Common myeloid progenitor, CD34-positive (primary cell): ENCODE results near the gene PGPEP1.
"Not testable (repeated sequence)": the region's sequence is repeated elsewhere in the genome, so short reads cannot be mapped to it uniquely, and the experiment has no call there.

ENCODE experiments used
- CTCF ChIA-PET: fragments of 350-600 bp; sonication (Branson Sonifier 250); formaldehyde crosslinking; loops from one replicate; lab custom pipeline; 2021; ENCODE audit warnings: antibody characterized with exemption; lab: Charles Lee
- POLR2A ChIA-PET: fragments of 350-600 bp; sonication (Branson Sonifier 250); formaldehyde crosslinking; loops from one replicate; lab custom pipeline; 2021; ENCODE audit warnings: antibody characterized with exemption; lab: Charles Lee
- DNase-seq, 3 donors: peaks; one replicate each; pipeline versions ENCODE4 v3.0.0 to v3.0.0-alpha.2; 2013
- H3K27ac ChIP-seq, 2 experiments: 1 replicate in 1 of 2; 2 replicates in 1 of 2; pipeline ENCODE4 v1.7.0; 2013; ENCODE audit warnings: inconsistent platforms in 2 of 2, low read length in 2 of 2, mild to moderate bottlenecking in 2 of 2, low read depth in 1 of 2, moderate library complexity in 1 of 2; ENCODE audit not compliant: severe bottlenecking in 2 of 2, insufficient read depth in 1 of 2, poor library complexity in 1 of 2
- H3K27me3 ChIP-seq, 5 experiments: replicated peaks in 2 of 5; 1 replicate in 3 of 5; 2 replicates in 2 of 5; pipeline versions ENCODE4 v1.6.1 to v1.7.0; 2013; ENCODE audit warnings: low read length in 4 of 5, mild to moderate bottlenecking in 2 of 5, moderate library complexity in 2 of 5, inconsistent platforms in 1 of 5; ENCODE audit not compliant: insufficient read depth in 5 of 5, control insufficient read depth in 4 of 5
- H3K36me3 ChIP-seq, 4 experiments: 1 replicate in 2 of 4; 2 replicates in 2 of 4; pipeline versions ENCODE4 v1.6.1 to v1.7.0; 2013; ENCODE audit warnings: low read length in 3 of 4, control low read depth in 1 of 4, mild to moderate bottlenecking in 1 of 4; ENCODE audit not compliant: control insufficient read depth in 4 of 4, insufficient read depth in 4 of 4
- H3K4me1 ChIP-seq, 4 experiments: 1 replicate in 3 of 4; 2 replicates in 1 of 4; pipeline versions ENCODE4 v1.6.1 to v1.7.1; 2013; ENCODE audit warnings: low read length in 3 of 4, mild to moderate bottlenecking in 3 of 4, control low read depth in 1 of 4, inconsistent platforms in 1 of 4, moderate library complexity in 1 of 4; ENCODE audit not compliant: control insufficient read depth in 4 of 4, insufficient read depth in 4 of 4; ENCODE audit errors: control extremely low read depth in 1 of 4
- H3K4me3 ChIP-seq, 7 experiments: 1 replicate in 4 of 7; 2 replicates in 3 of 7; pipeline versions ENCODE4 v1.5.1 to v1.7.0; 2013; ENCODE audit warnings: mild to moderate bottlenecking in 7 of 7, low read length in 6 of 7, moderate library complexity in 6 of 7, inconsistent platforms in 2 of 7, low read depth in 2 of 7, control low read depth in 1 of 7; ENCODE audit not compliant: insufficient read depth in 4 of 7, control insufficient read depth in 1 of 7; ENCODE audit errors: extremely low read depth in 1 of 7
- H3K9me3 ChIP-seq, 5 experiments: 1 replicate in 4 of 5; 2 replicates in 1 of 5; pipeline versions ENCODE4 v1.6.1 to v1.7.1; 2013; ENCODE audit warnings: low read length in 4 of 5, mild to moderate bottlenecking in 2 of 5, inconsistent platforms in 1 of 5, low read depth in 1 of 5, moderate library complexity in 1 of 5; ENCODE audit not compliant: control insufficient read depth in 4 of 5, insufficient read depth in 2 of 5; ENCODE audit errors: control extremely low read depth in 1 of 5
- WGBS: methylation state at CpG from one replicate; pipeline ENCODE4 v1.1.5; 2013; ENCODE audit not compliant: insufficient coverage; 5-methylcytosine and 5-hydroxymethylcytosine counted together

Gene PGPEP1

DNA sequence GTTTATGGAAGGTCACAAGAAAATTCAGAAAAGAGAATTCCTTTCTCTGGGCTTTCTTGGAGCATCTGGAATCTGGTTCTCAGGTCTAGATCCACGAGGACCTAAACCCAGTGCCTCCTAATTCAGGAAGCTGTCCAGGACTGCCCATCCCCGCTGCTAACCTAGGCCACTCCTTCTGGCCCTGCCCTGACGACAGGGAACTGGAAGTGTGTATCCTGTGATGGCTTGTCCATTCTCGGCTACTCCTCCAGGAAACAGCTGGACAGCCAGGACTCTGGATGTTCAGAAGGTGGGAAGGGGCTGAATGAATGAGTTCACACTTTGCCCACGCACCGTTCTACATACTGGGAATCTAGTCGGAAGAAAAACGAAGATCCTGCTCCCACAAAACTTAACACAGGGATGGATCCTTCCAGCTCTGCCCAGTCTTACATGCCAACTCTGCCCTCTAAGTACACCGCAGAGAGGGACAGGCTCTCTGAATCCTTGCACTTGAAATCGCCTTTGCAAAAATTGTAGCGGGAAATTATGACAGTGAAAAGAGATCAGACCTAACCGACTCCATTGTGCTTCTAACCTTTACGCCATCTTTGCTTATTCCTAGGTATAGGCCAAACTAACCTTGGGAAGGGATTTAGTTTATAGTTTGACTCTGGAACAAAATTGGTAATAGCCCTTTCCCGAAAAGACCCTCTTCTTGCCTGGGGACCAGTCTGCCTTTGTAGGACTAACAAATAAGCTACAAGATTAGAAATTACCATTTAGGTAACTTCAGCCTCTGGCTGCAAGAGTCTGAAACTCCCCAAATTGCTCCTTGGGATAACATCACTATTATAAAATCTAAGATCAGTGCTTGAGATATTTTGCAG, 19.3 kb upstream of the PGPEP1 start:
- WGBS, result 78% methylated on average over 12 of the region's 14 CpGs
- POLR2A ChIA-PET, result interaction anchor here (1.0 to 10.1 kb wide), 4 partner anchors 16 to 41 kb away, joined by 3 to 217 read pairs (median 17); partner anchors contain the start of gene JUND

GRCh38 chr19:18321734-18322102, 18.7 kb upstream of the PGPEP1 start:
- H3K9me3 ChIP-seq, result no peaks in the 10 kb centered on the region
- H3K4me3 ChIP-seq, result peak overlapping the region in 6 of 7 experiments; percentile 63 to 95 (median 84)
- CTCF ChIA-PET, result interaction anchor here (0.9 to 17.7 kb wide), 11 partner anchors 8 to 68 kb away, joined by 3 to 354 read pairs (median 4); partner anchors contain the start of genes IQCN and JUND
- no peaks in the 10 kb centered on the region for H3K27me3 ChIP-seq
- H3K27ac ChIP-seq, result peak overlapping the region in 1 of 2 experiments; percentile 89
- POLR2A ChIA-PET, result interaction anchor here (1.0 to 10.1 kb wide), 4 partner anchors 17 to 42 kb away, joined by 3 to 217 read pairs (median 17); partner anchors contain the start of gene JUND
- H3K4me1 ChIP-seq, result peaks cover 17 to 70% (median 65%) of the 10 kb centered on the region in 4 experiments
- WGBS, result 3% methylated on average over 8 of the region's 9 CpGs
- peak; percentile 45 to 72 (median 69) for DNase-seq
- H3K36me3 ChIP-seq, result peaks cover 0 to 4% (median 0%) of the 10 kb centered on the region in 4 experiments

More for the DNA sequence above, 19.3 kb upstream of the PGPEP1 start:
- Histone ChIP-seq H3K4me3 (peak overlapping the region in 6 of 7 experiments; percentile 31 to 95 (median 80)), H3K36me3 (peaks cover 0 to 6% (median 0%) of the 10 kb centered on the region in 4 experiments), H3K4me1 (peaks cover 17 to 76% (median 69%) of the 10 kb centered on the region in 4 experiments), H3K27ac (peak overlapping the region; percentile 16 to 89), H3K9me3 (no peaks in the 10 kb centered on the region), H3K27me3 (no peaks in the 10 kb centered on the region)
- no peak for DNase-seq
- CTCF ChIA-PET, result interaction anchor here (1.0 to 17.7 kb wide), 11 partner anchors 9 to 69 kb away, joined by 3 to 354 read pairs (median 4); partner anchors contain the start of genes IQCN and JUND

DNA sequence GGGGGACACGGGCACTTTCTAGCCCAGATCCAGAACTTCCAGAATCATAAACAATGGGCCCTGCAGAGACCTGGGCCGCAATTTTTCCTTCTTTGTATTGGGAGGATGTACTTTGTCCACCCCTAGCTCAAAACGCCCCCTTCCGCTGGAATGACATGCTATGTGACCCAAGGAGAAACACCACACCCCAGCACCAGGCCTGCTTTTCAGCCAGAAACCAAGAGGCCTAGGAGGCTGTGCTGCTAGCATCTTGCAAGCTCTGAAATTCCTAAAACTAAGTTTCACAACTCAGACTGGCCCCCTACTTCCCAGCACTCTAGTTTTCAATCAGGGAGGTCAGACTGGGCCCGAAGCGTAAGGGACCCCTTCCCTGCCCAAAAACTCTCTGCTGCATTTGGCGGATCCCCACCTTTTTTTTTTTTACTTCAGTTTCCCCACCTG, 18.1 kb upstream of the PGPEP1 start:
- Histone ChIP-seq H3K9me3 (no peaks in the 10 kb centered on the region), H3K4me1 (peaks cover 17 to 67% (median 62%) of the 10 kb centered on the region in 4 experiments), H3K27ac (peak overlapping the region in 1 of 2 experiments; percentile 89), H3K4me3 (peak overlapping the region; percentile 63 to 95 (median 82)), H3K27me3 (no peaks in the 10 kb centered on the region), H3K36me3 (peaks cover 0 to 4% (median 0%) of the 10 kb centered on the region in 4 experiments)
- peak; percentile 28 to 48 (median 34) for DNase-seq
- WGBS, result 0% methylated on average over 5 of the region's 7 CpGs
- ChIA-PET POLR2A (interaction anchor here (1.0 to 10.1 kb wide), 4 partner anchors 17 to 43 kb away, joined by 3 to 217 read pairs (median 17); partner anchors contain the start of gene JUND), CTCF (interaction anchor here (0.9 to 17.7 kb wide), 11 partner anchors 8 to 75 kb away, joined by 3 to 354 read pairs (median 4); partner anchors contain the start of genes IQCN and JUND)

- H3K4me1 ChIP-seq, result peaks cover 13 to 62% (median 56%) of the 10 kb centered on the region in 4 experiments
- H3K9me3 ChIP-seq, result no peaks in the 10 kb centered on the region
- H3K27me3 ChIP-seq, result no peaks in the 10 kb centered on the region
- WGBS, result 0% methylated on average over 65 of the region's 75 CpGs
- DNase-seq, result peak; percentile 99
- peak within 1 kb of the TSS; percentile 51 to 89 for H3K27ac ChIP-seq
- H3K36me3 ChIP-seq, result peaks cover 0 to 4% (median 0%) of the 10 kb centered on the region in 4 experiments
- peak within 1 kb of the TSS; percentile 63 to 95 (median 82) for H3K4me3 ChIP-seq
- ChIA-PET POLR2A (interaction anchor here (0.5 to 10.1 kb wide), 4 partner anchors 18 to 217 kb away, joined by 6 to 217 read pairs (median 17); partner anchors contain the start of gene JUND), CTCF (interaction anchor here (0.9 to 17.7 kb wide), 8 partner anchors 15 to 76 kb away, joined by 3 to 354 read pairs (median 9); partner anchors contain the start of genes IQCN and JUND)
Observed at GRCh38 chr19:18322759-18323460, 17.5 kb upstream of the PGPEP1 start, which contains the start of gene LSM4. Gene LSM4 (minus strand): TSS chr19:18323076. CDS start chr19:18323020, 56 bp downstream.

GRCh38 chr19:18324373-18324731, 16.0 kb upstream of the PGPEP1 start:
- not testable (repeated sequence) for H3K36me3 ChIP-seq, H3K27me3 ChIP-seq, DNase-seq, H3K9me3 ChIP-seq, H3K4me3 ChIP-seq
- POLR2A ChIA-PET, result interaction anchor here (10.1 kb wide), 1 partner anchor 45 kb away, joined by 217 read pairs; the partner anchor contains the start of gene JUND
- WGBS, result 87% methylated on average over 2 of the region's 6 CpGs
- H3K4me1 ChIP-seq, result peaks cover 16 to 56% (median 49%) of the 10 kb centered on the region in 4 experiments
- H3K27ac ChIP-seq, result peak overlapping the region in 1 of 2 experiments; percentile 89
- CTCF ChIA-PET, result interaction anchor here (0.8 to 17.7 kb wide), 6 partner anchors 11 to 126 kb away, joined by 3 to 354 read pairs (median 3); partner anchors contain the start of genes IQCN, JUND and PGPEP1

DNA sequence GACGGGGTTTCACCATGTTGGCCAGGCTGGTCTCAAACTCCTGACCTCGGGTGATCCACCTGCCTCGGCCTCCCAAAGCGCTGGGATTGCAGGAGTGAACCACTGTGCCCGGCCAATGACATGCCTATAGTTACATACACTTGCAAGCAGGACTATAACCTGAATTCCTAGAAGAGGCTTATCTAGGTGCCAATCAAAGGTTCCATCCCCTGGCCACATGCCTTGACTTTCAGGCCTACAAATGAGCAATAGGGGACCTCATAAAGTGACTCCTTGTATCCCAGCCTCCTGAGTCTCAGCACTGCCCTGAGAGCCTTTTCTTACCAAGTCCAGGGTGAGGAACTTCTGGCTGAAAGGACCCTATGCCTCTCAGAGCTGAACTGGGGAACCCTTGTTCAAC, 13.6 kb upstream of the PGPEP1 start:
- no peak for DNase-seq
- WGBS, result 96% methylated on average over 4 of the region's 5 CpGs
- H3K27ac ChIP-seq, result no peak overlapping the region
- H3K36me3 ChIP-seq, result no peaks in the 10 kb centered on the region
- H3K4me3 ChIP-seq, result no peak overlapping the region
- CTCF ChIA-PET, result interaction anchor here (1.1 to 17.7 kb wide), 7 partner anchors 12 to 121 kb away, joined by 3 to 354 read pairs (median 4); partner anchors contain the start of genes IQCN, JUND and PGPEP1
- POLR2A ChIA-PET, result interaction anchor here (0.6 to 1.8 kb wide), 4 partner anchors 35 to 84 kb away, joined by 3 to 4 read pairs (median 3); no protein-coding TSS in a partner anchor
- H3K9me3 ChIP-seq, result no peaks in the 10 kb centered on the region
- H3K27me3 ChIP-seq, result no peaks in the 10 kb centered on the region
- H3K4me1 ChIP-seq, result peaks cover 16 to 32% (median 25%) of the 10 kb centered on the region in 4 experiments
